Measurements from ENCODE around the gene CDK14. TPM values are rescaled to one million over a fixed set of nuclear protein-coding genes. Genes with fewer than 3 reads are reported as not detected.

Gene CDK14
- total RNA-seq, 1 donor from 2014 or later: 64.6 TPM

GRCh38 chr7:90587766-90588165 is 8.4 kb upstream of the CDK14 start:
- Mint-ChIP-seq H3K36me3 (peaks cover 2% of the 10 kb centered on the region), H3K27ac (no peak overlapping the region), H3K9me3 (peaks cover 4% of the 10 kb centered on the region), H3K4me3 (no peak overlapping the region), H3K4me1 (peaks cover 8% of the 10 kb centered on the region), H3K27me3 (ENCODE audit: low read depth) (no peaks in the 10 kb centered on the region)
- DNase-seq (ENCODE audit: low spot score in 2 of 2, unreplicated experiment in 2 of 2): no peak
- no peak for TF ChIP-seq CTCF (IDR thresholded peaks at IDR 0.05; ENCODE audit: unreplicated experiment)

- Mint-ChIP-seq H3K4me1 (peaks cover 19% of the 10 kb centered on the region), H3K27ac (no peak overlapping the region), H3K36me3 (no peaks in the 10 kb centered on the region), H3K4me3 (no peak overlapping the region), H3K9me3 (no peaks in the 10 kb centered on the region), H3K27me3 (ENCODE audit: low read depth) (no peaks in the 10 kb centered on the region)
- no peak for TF ChIP-seq CTCF (IDR thresholded peaks at IDR 0.05; ENCODE audit: unreplicated experiment)
- no peak for DNase-seq (ENCODE audit: low spot score in 2 of 2, unreplicated experiment in 2 of 2)
Measured at GRCh38 chr7:90592033-90592432, 4.1 kb upstream of the CDK14 start.

GRCh38 chr7:90593205-90593604 is 2.9 kb upstream of the CDK14 start:
- Mint-ChIP-seq H3K9me3 (no peaks in the 10 kb centered on the region), H3K27ac (no peak overlapping the region), H3K27me3 (ENCODE audit: low read depth) (no peaks in the 10 kb centered on the region), H3K36me3 (no peaks in the 10 kb centered on the region), H3K4me1 (peaks cover 31% of the 10 kb centered on the region), H3K4me3 (no peak overlapping the region)
- no peak for TF ChIP-seq CTCF (IDR thresholded peaks at IDR 0.05; ENCODE audit: unreplicated experiment)
- DNase-seq (ENCODE audit: low spot score in 2 of 2, unreplicated experiment in 2 of 2): no peak

GRCh38 chr7:90594751-90595317 is 1.3 kb upstream of the CDK14 start:
- Mint-ChIP-seq H3K4me3 (peak overlapping the region; percentile 92), H3K9me3 (no peaks in the 10 kb centered on the region), H3K27ac (peak overlapping the region; percentile 93), H3K36me3 (no peaks in the 10 kb centered on the region), H3K4me1 (peaks cover 41% of the 10 kb centered on the region), H3K27me3 (ENCODE audit: low read depth) (no peaks in the 10 kb centered on the region)
- DNase-seq (ENCODE audit: low spot score in 2 of 2, unreplicated experiment in 2 of 2): no peak
- TF ChIP-seq CTCF (IDR thresholded peaks at IDR 0.05; ENCODE audit: unreplicated experiment): no peak

GRCh38 chr7:90595342-90595800 is 750 bp upstream of the CDK14 start:
- Mint-ChIP-seq H3K9me3 (no peaks in the 10 kb centered on the region), H3K36me3 (no peaks in the 10 kb centered on the region), H3K27ac (peak overlapping the region; percentile 93), H3K4me1 (peaks cover 47% of the 10 kb centered on the region), H3K4me3 (peak overlapping the region; percentile 92), H3K27me3 (ENCODE audit: low read depth) (no peaks in the 10 kb centered on the region)
- DNase-seq (ENCODE audit: low spot score in 2 of 2, unreplicated experiment in 2 of 2): no peak
- no peak for TF ChIP-seq CTCF (IDR thresholded peaks at IDR 0.05; ENCODE audit: unreplicated experiment)
